ENCODE measurements around the gene PIGBOS1. TPM values are rescaled to one million over a fixed set of nuclear protein-coding genes. Genes with fewer than 3 reads are reported as not detected.

Gene PIGBOS1, protein sequence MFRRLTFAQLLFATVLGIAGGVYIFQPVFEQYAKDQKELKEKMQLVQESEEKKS
- 9.3 and 9.8 TPM in 2 replicates for total RNA-seq

GRCh38 chr15:55318588-55319494, at the start of gene PIGBOS1, which contains the start of gene PIGB:
PIGBOS1 (minus strand) TSS chr15:55319123; CDS start chr15:55317792, 1,331 bp downstream.
PIGB (plus strand) TSS chr15:55319222; CDS start chr15:55319251, 29 bp downstream.

GRCh38 chr15:55289746-55290527, 29.0 kb downstream of the PIGBOS1 start, which contains the start of gene RAB27A:
RAB27A (minus strand) TSS chr15:55289813; CDS start chr15:55234934, 54,879 bp downstream.

Other genes starting within 250 kb of the PIGBOS1 start
- gene RSL24D1, start 122.2 kb downstream of the PIGBOS1 start, total RNA-seq = 63.0 and 121 TPM in 2 replicates
- 10.3 and 27.1 TPM in 2 replicates for gene RAB27A, start 29.3 kb downstream of the PIGBOS1 start, total RNA-seq
- gene PIGB, start 99 bp upstream of the PIGBOS1 start, total RNA-seq = 7.7 and 10.5 TPM in 2 replicates
- 30.9 and 189 TPM in 2 replicates for gene CCPG1, start 89.2 kb upstream of the PIGBOS1 start, total RNA-seq
- 1.8 TPM in 1 of 2 replicates, not detected in the other for gene PIERCE2, start 89.4 kb upstream of the PIGBOS1 start, total RNA-seq
- 0.14 TPM in 1 of 2 replicates, not detected in the other for gene DNAAF4, start 189.1 kb upstream of the PIGBOS1 start, total RNA-seq

All from placental pericyte (primary cell).